DOHH2 (cell line): Measurements from ENCODE around the gene MED4.

Experiments
- H3F3A ChIP-seq: fragments of 200-600 bp; sonication (generic), shearing (Covaris generic); 2 replicates; pipeline ENCODE4 v1.6.0; 2016; ENCODE audit warnings: antibody characterized with exemption, mild to moderate bottlenecking; ENCODE audit not compliant: control insufficient read depth, insufficient read depth
- H3K27ac ChIP-seq: fragments of 200-600 bp; sonication (generic); 2 replicates; pipeline ENCODE4 v1.5.1; 2014; ENCODE audit warnings: low read depth, mild to moderate bottlenecking, low read length, moderate library complexity
- H3K27me3 ChIP-seq: fragments of 200-600 bp; sonication (generic); 2 replicates; pipeline ENCODE4 v1.6.1; 2014; ENCODE audit warnings: mild to moderate bottlenecking, low read length, mixed read lengths; ENCODE audit not compliant: control insufficient read depth
- H3K36me3 ChIP-seq: fragments of 200-600 bp; sonication (generic); 2 replicates; pipeline ENCODE4 v1.6.1; 2014; ENCODE audit warnings: mild to moderate bottlenecking, low read length, moderate library complexity, mixed read lengths; ENCODE audit not compliant: control insufficient read depth
- H3K4me1 ChIP-seq: fragments of 200-600 bp; sonication (generic); 2 replicates; pipeline ENCODE4 v1.6.1; 2014; ENCODE audit warnings: mild to moderate bottlenecking, low read length, mixed read lengths; ENCODE audit not compliant: control insufficient read depth
- H3K4me2 ChIP-seq: fragments of 200-600 bp; sonication (generic); 2 replicates; pipeline ENCODE4 v1.6.0; 2014; ENCODE audit warnings: mild to moderate bottlenecking, low read length, moderate library complexity
- H3K4me3 ChIP-seq: fragments of 200-600 bp; sonication (generic); 2 replicates; pipeline ENCODE4 v1.5.1; 2014; ENCODE audit warnings: mild to moderate bottlenecking, low read length, mixed read lengths
- H3K79me2 ChIP-seq: fragments of 200-600 bp; sonication (generic); 2 replicates; pipeline ENCODE4 v1.6.1; 2014; ENCODE audit warnings: mild to moderate bottlenecking, low read length, mixed read lengths; ENCODE audit not compliant: control insufficient read depth
- H3K9me2 ChIP-seq: fragments of 200-600 bp; sonication (generic); replicated peaks from 2 replicates; pipeline ENCODE4 v1.6.1; 2014; ENCODE audit warnings: mild to moderate bottlenecking, low read length, mixed read lengths; ENCODE audit not compliant: control insufficient read depth
- H3K9me3 ChIP-seq: fragments of 200-600 bp; sonication (generic); 2 replicates; pipeline ENCODE4 v1.6.1; 2014; ENCODE audit warnings: antibody characterized with exemption, low read length, mixed read lengths; ENCODE audit not compliant: control insufficient read depth, insufficient read depth
- H4K20me1 ChIP-seq: fragments of 200-600 bp; sonication (generic); 2 replicates; pipeline ENCODE4 v1.6.0; 2014; ENCODE audit warnings: low read depth, mild to moderate bottlenecking, antibody characterized with exemption, low read length, moderate library complexity; ENCODE audit not compliant: control insufficient read depth, insufficient read depth
- CTCF ChIP-seq: fragments of 200-600 bp; sonication (generic); IDR thresholded peaks from one replicate; pipeline ENCODE4 v1.5.1; 2014; ENCODE audit warnings: antibody characterized with exemption, mild to moderate bottlenecking, low read depth, low read length; ENCODE audit not compliant: poor library complexity, severe bottlenecking
- EZH2phosphoT487 ChIP-seq: fragments of 200-600 bp; sonication (generic); IDR thresholded peaks from 2 replicates; pipeline ENCODE4 v1.6.1; 2017; ENCODE audit warnings: borderline replicate concordance, mild to moderate bottlenecking, antibody characterized with exemption, low read length, moderate library complexity, mixed read lengths

The MED4 gene

DNA sequence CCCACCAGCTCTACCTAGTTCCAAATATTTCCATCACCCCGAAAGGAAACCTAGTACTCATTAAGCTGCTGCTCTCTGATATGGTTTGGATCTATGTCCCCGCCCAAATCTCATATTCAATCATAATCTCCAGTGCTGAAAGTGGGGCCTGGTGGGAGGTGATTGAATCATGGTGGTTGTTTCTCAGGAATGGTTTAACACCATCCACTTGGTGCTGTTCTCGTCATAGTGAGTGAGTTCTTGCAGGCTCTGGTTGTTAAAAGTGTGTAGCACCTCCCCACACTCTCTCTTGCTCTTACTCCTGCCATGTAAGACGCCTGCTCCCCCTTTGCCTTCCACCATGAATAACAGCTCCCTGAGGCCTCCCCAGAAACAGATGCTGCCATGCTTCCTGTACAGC is 43.4 kb upstream of the MED4 start:
- Histone ChIP-seq H3K4me3 (no peak overlapping the region), H3K9me2 (no peaks in the 10 kb centered on the region), H3K27ac (no peak overlapping the region), H3K27me3 (no peaks in the 10 kb centered on the region), H3F3A (no peaks in the 10 kb centered on the region), H3K4me2 (no peak overlapping the region), H3K36me3 (no peaks in the 10 kb centered on the region), H3K4me1 (no peaks in the 10 kb centered on the region), H3K9me3 (no peaks in the 10 kb centered on the region), H3K79me2 (no peaks in the 10 kb centered on the region), H4K20me1 (no peaks in the 10 kb centered on the region)
- TF ChIP-seq EZH2phosphoT487 (no peak), CTCF (no peak)

- Histone ChIP-seq H3K79me2 (no peaks in the 10 kb centered on the region), H3K4me3 (no peak overlapping the region), H3F3A (no peaks in the 10 kb centered on the region), H3K4me1 (peaks cover 4% of the 10 kb centered on the region), H3K27ac (no peak overlapping the region), H3K9me2 (no peaks in the 10 kb centered on the region), H3K36me3 (no peaks in the 10 kb centered on the region), H3K27me3 (no peaks in the 10 kb centered on the region), H4K20me1 (no peaks in the 10 kb centered on the region), H3K4me2 (no peak overlapping the region), H3K9me3 (no peaks in the 10 kb centered on the region)
- TF ChIP-seq CTCF, result no peak
- no peak for TF ChIP-seq EZH2phosphoT487
Observed at GRCh38 chr13:48132961-48133360, 38.1 kb upstream of the MED4 start.

DNA sequence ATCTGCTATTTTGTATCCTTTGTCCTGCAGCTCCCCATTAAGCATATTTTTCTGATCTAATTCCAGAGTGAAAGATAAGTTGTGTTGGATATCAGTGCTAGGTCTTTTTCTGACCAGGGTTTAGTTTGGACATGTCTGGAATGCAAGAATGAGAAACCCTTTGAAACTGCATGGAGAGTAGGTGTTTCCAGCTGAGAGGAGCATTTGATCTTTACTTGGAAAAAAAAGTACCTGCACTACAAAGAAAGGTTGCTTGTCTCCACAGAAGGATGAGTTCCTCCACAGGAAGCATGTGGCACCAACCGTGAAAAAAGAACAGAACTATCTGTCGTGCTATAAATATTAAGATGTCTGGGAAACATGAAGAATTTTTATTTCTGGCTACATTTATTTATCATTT is 36.6 kb upstream of the MED4 start:
- TF ChIP-seq CTCF, result no peak
- TF ChIP-seq EZH2phosphoT487, result no peak

More for the DNA sequence above, 36.6 kb upstream of the MED4 start:
- H3K4me3 ChIP-seq, result no peak overlapping the region
- no peaks in the 10 kb centered on the region for H4K20me1 ChIP-seq
- peaks cover 14% of the 10 kb centered on the region for H3K4me1 ChIP-seq
- no peaks in the 10 kb centered on the region for H3K36me3 ChIP-seq
- H3K27me3 ChIP-seq, result no peaks in the 10 kb centered on the region
- no peaks in the 10 kb centered on the region for H3K9me3 ChIP-seq
- H3F3A ChIP-seq, result no peaks in the 10 kb centered on the region
- no peaks in the 10 kb centered on the region for H3K9me2 ChIP-seq
- no peak overlapping the region for H3K4me2 ChIP-seq
- H3K79me2 ChIP-seq, result no peaks in the 10 kb centered on the region
- no peak overlapping the region for H3K27ac ChIP-seq
